Epithelial cell of proximal tubule (primary cell): ENCODE measurements around the gene CCNB2. TPM values are rescaled to one million over a fixed set of nuclear protein-coding genes. Genes with fewer than 3 reads are reported as not detected.
"Not testable (repeated sequence)": the region's sequence is repeated elsewhere in the genome, so short reads cannot be mapped to it uniquely, and the experiment has no call there.

ENCODE experiments used
- DNase-seq: peaks from one replicate; pipeline ENCODE4 v3.0.0-alpha.2; 2011; ENCODE audit warnings: low read depth
- H3K4me3 ChIP-seq: 2 replicates; pipeline ENCODE4 v1.5.1; 2011; ENCODE audit warnings: low read depth, mild to moderate bottlenecking, low read length
- total RNA-seq: library from RNA; depleted of rRNA; stranded (reverse); fragments of >200 nt; gene quantifications from 2 replicates; pipeline ENCODE4 v1.2.3, GENCODE V29; 2015
- TF ChIP-seq, protein P1 (sequence below): conservative IDR thresholded peaks from 2 replicates; pipeline ENCODE4 v1.5.1; 2012; ENCODE audit warnings: low read depth, mild to moderate bottlenecking, low read length

CCNB2 gene
- total RNA-seq, 1 donor from 2014 or later, result 108 TPM

DNA sequence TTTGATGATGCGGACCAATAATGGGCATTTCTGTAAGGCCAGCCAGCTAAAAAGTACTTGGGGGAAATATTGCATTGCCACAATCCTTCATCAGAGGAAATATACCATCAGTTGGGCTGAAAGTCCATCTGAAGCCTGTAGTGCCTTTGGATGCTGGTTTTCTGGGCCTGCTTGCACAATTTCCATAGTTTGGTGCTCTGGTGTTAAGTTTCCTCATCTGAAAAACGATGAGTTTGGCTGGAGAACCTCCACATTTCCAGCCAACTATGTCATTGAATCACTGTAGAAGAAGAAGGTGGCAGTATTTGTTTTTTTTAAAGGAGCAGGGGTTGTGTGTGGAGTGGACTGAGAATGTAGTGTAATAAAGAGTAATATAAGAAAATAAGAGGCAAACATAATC lies 10.1 kb downstream of the CCNB2 start:
- TF ChIP-seq, protein P1, sequence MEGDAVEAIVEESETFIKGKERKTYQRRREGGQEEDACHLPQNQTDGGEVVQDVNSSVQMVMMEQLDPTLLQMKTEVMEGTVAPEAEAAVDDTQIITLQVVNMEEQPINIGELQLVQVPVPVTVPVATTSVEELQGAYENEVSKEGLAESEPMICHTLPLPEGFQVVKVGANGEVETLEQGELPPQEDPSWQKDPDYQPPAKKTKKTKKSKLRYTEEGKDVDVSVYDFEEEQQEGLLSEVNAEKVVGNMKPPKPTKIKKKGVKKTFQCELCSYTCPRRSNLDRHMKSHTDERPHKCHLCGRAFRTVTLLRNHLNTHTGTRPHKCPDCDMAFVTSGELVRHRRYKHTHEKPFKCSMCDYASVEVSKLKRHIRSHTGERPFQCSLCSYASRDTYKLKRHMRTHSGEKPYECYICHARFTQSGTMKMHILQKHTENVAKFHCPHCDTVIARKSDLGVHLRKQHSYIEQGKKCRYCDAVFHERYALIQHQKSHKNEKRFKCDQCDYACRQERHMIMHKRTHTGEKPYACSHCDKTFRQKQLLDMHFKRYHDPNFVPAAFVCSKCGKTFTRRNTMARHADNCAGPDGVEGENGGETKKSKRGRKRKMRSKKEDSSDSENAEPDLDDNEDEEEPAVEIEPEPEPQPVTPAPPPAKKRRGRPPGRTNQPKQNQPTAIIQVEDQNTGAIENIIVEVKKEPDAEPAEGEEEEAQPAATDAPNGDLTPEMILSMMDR, result no peak
- H3K4me3 ChIP-seq, result no peak overlapping the region
- DNase-seq, result no peak

DNA sequence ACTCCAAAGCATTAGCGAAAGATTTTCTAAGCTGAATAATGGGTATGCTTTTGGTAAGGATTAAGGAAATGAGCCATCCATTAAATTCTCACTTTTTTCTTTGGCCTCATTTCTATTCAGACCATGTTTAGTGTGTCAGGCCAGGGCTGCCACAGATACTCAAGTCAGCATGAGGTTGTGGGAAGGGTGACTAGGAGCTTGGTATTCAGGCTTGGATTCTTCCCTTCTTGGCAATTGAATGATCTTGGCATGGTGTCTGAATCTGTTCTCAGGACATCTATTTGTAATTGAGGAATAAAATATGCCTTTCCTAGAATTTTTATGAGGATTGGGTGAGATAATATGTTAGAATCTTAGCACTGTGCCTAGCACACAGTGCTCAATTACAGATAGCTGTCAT lies 11.2 kb downstream of the CCNB2 start:
- TF ChIP-seq, protein P1, result no peak
- no peak for DNase-seq
- H3K4me3 ChIP-seq, result no peak overlapping the region

DNA sequence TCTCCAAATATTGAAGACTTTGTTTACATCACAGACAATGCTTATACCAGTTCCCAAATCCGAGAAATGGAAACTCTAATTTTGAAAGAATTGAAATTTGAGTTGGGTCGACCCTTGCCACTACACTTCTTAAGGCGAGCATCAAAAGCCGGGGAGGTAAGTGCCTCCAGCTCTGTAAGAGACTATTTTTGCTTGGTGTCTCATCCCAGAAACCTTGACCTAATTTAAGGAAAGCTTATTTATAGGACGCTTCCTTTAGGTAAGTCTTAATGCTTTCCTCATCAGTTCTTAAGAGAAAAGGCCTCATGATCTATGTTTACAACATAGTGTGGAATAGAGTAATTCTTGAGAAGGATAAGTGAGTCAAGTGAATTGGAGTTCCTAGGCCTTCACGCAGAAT lies 11.8 kb downstream of the CCNB2 start:
- TF ChIP-seq, protein P1, result no peak
- no peak for DNase-seq
- H3K4me3 ChIP-seq, result no peak overlapping the region

DNA sequence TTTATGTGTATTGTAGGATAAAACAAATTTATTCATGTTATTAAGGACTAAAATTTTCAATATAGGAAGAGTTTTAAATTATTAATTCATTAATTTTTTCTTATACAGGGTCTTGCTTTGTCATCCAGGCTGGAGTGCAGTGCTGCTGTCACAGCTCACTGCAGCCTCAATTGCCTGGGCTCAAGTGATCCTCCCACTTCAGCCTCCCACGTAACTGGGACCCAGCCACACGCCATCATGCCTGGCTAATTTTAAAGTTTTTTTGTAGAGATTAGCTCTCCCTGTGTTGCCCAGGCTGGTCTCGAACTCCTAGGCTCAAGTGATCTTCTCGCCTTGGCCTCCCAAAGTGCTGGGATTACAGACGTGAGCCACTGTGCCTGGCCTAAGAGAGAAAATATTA lies 14.7 kb downstream of the CCNB2 start:
- DNase-seq, result no peak
- H3K4me3 ChIP-seq, result no peak overlapping the region
- TF ChIP-seq, protein P1, result no peak

DNA sequence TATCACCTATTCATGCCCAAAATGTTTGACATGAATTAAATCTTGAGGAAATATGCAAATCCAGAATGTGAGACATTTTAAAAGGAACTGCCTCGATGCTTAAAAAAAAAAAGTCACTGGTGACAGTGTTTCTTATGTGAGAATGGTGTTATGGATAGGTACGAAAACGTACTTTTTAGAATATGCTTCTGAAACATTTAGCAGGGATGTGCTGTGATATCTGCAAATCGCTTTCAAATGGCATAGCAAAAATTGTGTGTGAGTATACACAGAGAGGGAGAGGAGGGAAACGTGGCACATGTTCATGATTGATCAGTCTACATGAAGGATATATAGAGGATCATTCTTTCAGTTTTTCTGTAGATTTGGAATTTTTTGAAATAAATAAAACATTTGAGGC lies 16.0 kb downstream of the CCNB2 start:
- no peak overlapping the region for H3K4me3 ChIP-seq
- TF ChIP-seq, protein P1, result no peak
- no peak for DNase-seq

DNA sequence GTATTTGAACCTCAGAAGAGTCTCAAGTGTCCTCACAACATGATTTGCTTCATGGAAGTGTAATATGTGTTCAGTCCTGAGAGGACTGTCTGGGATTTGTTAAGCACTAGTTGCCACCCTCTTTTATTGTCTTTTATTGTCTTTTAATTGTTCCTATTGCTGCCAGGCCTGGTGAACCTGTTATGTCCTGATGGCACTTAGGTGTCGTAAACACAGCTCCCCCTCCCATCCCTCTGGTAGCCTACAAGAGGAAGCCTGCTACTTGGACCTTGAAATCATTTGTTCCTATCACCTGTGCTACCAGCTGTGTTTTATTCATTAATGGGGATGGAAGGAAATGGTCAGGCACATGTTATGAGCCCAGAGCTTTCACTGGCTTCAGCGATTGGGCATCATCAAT lies 19.3 kb downstream of the CCNB2 start:
- TF ChIP-seq, protein P1, result no peak
- H3K4me3 ChIP-seq, result no peak overlapping the region
- DNase-seq, result no peak

DNA sequence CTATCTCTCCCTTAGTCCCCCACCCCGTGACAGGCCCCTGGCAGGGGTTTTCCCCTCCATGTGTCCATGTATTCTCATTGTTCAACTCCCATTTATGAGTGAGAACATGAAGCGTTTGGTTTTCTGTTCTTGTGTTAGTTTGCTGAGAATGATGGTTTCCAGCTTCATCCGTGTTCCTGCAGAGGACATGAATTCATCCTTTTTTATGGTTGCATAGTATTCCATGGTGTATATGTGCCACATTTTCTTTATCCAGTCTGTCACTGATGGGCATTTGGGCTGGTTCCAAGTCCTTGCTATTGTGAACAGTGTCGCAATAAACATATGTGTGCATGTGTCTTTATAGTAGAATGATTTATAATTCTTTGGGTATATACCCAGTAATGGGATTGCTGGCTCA lies 20.7 kb downstream of the CCNB2 start:
- not testable (repeated sequence) for DNase-seq, H3K4me3 ChIP-seq

DNA sequence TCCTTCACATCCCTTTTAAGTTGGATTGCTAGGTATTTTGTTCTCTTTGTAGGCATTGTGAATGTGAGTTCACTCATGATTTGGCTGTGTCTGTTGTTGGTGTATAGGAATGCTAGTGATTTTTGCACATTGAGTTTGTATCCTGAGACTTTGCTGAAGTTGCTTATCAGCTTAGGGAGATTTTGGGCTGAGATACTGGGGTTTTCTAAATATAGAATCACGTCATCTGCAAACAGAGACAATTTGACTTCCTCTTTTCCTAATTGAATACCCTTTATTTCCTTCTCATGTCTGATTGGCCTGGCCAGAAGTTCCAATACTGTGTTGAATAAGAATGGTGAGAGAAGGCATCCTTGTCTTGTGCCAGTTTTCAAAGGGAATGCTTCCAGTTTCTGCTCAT lies 22.3 kb downstream of the CCNB2 start:
- not testable (repeated sequence) for H3K4me3 ChIP-seq, DNase-seq
